Esophagus squamous epithelium (tissue), 4 donors: Measurements from ENCODE around the gene C4BPB.

Experiments used
- POLR2A ChIP-seq, 4 donors: fragments of 450-650 bp; IDR thresholded peaks; one replicate each; pipeline ENCODE4 v1.6.1; 2017; ENCODE audit warnings: antibody characterized with exemption in 4 of 4, mild to moderate bottlenecking in 4 of 4, moderate library complexity in 3 of 4
- TF ChIP-seq, protein P1 (sequence below), 6 experiments: fragments of 450-650 bp in 4 of 6; fragments of 200-600 bp in 2 of 6; sonication (generic) in 2 of 6; IDR thresholded peaks; one replicate each; pipeline ENCODE4 v1.5.1; 2016 to 2019; ENCODE audit warnings: antibody characterized with exemption in 6 of 6, mild to moderate bottlenecking in 4 of 6, moderate library complexity in 4 of 6

DNA sequence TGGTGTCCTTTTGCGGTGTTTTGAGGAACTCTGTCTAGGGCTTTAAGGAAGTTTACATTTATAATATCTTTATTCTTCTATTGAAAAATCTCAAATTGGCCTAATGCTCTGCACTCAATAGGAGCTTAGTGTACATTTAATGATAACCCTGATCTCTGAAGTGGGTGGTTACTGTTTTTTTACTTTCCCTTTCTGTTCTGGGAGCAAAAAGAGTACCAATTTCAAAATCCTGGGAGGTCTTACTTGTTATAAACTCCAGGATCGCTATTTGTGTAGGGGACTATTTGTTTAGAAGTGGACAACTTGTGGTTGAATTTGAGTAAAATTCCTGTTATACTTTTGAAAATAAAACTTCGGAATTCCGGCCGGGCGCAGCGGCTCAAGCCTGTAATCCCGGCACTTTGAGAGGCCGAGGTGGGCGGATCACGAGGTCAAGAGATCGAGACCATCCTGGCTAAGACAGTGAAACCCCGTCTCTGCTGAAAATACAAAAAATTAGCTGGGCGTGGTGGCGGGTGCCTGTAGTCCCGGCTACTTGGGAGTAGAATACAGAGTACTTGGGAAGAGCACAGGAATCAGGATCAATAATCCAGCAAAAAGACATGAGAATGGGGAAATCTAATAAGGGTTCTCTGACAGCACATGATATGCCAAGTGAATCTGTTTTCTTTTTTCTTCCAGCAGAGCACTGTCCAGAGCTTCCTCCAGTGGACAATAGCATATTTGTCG is 1.1 kb downstream of the C4BPB start:
- TF ChIP-seq, protein P1, sequence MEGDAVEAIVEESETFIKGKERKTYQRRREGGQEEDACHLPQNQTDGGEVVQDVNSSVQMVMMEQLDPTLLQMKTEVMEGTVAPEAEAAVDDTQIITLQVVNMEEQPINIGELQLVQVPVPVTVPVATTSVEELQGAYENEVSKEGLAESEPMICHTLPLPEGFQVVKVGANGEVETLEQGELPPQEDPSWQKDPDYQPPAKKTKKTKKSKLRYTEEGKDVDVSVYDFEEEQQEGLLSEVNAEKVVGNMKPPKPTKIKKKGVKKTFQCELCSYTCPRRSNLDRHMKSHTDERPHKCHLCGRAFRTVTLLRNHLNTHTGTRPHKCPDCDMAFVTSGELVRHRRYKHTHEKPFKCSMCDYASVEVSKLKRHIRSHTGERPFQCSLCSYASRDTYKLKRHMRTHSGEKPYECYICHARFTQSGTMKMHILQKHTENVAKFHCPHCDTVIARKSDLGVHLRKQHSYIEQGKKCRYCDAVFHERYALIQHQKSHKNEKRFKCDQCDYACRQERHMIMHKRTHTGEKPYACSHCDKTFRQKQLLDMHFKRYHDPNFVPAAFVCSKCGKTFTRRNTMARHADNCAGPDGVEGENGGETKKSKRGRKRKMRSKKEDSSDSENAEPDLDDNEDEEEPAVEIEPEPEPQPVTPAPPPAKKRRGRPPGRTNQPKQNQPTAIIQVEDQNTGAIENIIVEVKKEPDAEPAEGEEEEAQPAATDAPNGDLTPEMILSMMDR (IDR thresholded peaks at IDR 0.05), result no peak
- no peak for TF ChIP-seq POLR2A (IDR thresholded peaks at IDR 0.05)
